HG03196 (cell line): ENCODE results near the gene GDPD5.

Experiments
- ATAC-seq: cut with Tn5 transposase; IDR thresholded peaks from one replicate; pipeline ENCODE4 v1.9.1; 2021; ENCODE audit not compliant: unreplicated experiment

GDPD5 gene

DNA sequence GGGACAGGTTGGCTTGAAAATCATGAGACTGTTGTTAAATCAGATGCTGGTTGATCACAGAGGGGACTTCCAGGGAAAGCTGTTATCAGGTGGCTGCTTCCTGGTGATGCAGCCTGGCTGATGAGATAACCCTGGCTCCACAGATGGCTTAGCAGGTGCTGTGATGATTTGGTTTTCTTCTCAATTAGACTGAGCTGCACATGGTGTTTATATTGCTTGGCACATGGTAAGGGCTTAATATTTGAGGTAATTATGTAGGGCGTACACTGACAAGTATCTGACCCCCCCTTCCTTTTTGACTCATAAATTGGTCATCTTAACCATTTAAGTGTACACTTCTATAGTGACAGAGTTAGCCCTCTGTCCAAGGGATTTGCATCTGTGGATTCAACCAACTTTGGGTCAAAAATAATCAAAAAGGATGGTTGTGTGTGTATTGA is 119.4 kb downstream of the GDPD5 start:
- ATAC-seq: no peak

DNA sequence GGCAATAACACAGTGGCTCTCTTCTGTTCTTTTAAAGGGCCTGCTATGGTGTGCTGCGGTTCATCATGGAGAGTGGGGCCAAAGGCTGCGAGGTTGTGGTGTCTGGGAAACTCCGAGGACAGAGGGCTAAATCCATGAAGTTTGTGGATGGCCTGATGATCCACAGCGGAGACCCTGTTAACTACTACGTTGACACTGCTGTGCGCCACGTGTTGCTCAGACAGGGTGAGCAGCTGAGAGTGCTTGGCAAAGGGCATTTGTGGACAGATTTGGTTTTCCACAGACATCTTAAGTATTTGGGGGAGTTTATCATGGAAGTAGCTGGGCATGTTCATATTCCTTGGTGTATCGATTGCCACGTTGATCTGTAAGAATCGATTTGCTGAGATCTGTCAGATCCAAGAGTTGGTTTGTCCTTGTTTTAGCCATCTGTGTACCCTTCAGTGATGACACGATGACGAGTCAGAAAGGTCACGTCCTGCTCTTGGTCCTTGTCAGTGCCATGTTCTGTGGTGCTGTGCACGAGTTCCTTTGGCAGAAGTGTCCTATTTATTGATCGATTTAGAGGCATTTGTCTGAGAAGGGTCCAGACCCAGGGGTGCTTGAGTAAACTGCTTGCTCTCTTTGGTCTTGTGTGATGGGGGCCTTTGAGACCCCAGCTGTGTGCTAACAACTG is 121.6 kb downstream of the GDPD5 start:
- ATAC-seq: no peak

DNA sequence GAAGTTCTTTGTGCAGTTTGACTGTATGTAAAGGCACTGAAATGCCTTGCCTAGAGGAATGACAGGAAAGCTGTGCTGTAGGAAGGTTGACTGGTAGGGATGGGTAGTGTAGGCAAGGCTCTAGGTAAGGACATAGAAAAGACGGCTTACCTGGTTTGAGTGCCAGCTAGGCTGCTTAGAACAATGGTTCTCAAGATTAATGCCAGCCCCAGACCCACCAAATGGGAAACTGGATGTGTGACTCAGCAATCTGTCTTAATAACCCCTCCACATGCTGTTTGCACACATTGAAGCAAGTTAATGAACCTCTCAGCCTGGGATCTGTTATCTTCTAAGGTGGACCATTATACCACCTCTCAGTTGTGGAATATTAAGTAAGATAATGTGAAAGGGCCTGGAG is 122.7 kb downstream of the GDPD5 start:
- no peak for ATAC-seq

DNA sequence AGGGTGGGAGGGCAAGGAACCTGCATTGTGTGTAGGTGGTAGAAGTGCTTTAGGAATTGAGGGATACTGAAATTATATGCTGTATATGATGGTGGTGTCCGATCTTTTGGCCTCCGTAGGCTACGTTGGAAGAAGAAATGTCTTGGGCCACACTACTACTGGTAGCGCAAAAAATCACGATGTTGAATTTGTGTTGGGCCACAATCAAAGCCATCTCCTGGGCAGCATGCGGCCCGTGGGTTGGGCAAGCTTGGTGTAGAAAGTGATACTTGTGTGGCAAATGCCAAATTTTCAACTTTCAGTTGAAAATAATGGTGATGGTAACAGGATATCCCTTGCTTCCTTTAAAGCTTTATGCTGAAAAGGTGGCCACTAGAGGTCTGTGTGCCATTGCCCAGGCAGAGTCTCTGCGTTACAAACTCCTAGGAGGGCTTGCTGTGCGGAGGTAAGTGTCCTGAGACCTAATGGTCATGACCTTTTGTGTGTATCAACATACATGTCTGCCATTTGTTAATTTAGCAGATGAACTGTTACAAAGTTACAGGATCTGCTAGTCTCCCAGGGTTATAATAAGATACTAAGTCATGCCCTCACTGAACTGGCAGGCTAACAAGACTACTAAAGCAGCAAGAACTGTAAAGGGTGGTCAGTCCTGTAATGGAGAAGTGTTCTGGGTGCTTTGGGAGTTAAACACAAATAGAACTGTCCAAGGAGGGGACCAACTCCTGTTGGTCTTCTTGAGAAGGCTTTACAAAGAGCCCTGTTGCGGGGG is 123.6 kb downstream of the GDPD5 start:
- no peak for ATAC-seq

DNA sequence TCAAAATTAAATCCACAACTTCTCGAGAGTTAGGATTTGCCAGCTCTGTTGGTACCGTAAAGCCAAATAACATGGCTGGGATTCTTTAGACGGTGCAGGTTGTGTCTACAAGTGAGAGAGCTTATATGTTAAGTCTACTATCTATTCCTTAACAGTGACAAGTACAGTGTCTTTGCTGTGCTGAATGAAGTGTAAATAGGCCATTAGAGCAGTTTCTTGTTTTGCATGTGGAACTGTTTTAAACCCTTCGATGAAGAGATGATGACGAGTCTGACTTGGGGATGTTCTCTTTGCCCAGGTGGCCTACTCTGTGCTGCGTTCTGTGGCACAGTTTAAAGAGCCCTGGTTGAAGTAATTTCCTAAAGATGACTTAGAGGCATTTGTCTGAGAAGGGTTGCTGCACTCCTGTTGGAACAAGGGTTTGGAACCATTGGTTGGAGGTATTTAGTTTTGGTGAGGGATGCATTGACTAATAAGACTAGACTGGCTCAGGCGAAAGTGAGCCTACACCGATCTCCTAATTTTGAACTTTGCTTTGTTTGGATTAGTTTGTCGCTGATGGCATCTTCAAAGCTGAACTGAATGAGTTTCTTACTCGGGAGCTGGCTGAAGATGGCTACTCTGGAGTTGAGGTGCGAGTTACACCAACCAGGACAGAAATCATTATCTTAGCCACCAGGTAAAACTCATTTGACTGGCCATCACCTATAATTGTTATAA is 125.4 kb downstream of the GDPD5 start:
- ATAC-seq: no peak

DNA sequence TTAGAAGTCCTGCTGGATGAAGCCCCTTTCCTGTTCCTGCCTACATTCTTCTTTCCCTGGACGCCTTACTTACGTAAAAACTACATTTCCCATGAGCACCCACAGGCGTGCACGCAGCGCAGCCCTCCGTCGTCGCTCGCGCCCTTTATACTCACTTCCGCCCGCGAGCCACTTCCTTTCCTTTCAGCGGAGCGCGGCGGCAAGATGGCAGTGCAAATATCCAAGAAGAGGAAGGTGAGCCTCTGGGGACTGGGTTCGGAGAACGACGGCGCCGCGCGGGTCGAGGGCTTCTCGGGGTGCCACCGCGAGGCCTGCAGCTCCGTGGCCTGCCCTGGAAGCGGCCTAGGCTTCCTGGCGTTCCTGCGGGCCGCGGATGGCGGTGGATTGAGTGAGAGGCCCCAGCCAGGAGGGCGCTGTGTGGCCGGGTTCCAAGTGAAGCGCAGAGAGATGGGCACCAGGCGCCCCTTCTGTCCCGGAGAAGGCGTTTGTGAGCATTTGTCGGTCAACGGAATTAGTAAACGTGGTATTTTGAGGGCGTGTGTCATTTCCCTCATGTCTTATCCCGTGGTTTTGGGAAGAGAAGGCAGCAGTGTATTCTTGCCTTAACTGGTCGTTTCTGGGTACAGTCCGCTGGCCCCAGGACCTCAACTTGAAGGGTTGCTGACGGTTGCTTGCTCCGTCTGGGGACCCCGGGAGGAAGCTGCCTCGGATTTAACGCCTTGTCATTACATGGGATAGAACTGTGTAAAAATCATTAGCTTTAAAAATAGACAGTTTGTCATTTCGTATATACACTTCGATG is 126.2 kb downstream of the GDPD5 start, which contains the start of gene RPS3:
Gene RPS3 (plus strand): TSS at position 175 of the 802 bp plus-strand sequence. CDS start 30 bp downstream, at position 205.
- peak; percentile 94 for ATAC-seq

DNA sequence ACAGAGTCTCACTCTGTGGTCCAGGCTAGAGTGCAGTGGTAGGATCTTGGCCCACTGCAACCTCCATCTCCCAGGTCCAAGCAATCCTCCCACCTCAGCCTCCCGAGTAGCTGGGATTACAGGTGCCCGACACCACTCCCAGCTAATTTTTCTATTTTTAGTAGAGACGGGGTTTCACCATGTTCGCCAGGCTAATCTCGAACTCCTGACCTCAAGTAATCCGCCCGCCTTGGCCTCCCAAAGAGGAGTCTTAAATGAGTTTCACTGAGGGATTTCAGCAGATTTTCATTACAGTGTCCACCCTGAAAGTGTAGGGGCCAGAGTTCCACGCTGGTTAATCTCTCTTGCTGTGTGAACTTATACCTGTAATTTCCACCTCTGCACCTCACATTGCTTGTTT is 126.8 kb downstream of the GDPD5 start:
- no peak for ATAC-seq

DNA sequence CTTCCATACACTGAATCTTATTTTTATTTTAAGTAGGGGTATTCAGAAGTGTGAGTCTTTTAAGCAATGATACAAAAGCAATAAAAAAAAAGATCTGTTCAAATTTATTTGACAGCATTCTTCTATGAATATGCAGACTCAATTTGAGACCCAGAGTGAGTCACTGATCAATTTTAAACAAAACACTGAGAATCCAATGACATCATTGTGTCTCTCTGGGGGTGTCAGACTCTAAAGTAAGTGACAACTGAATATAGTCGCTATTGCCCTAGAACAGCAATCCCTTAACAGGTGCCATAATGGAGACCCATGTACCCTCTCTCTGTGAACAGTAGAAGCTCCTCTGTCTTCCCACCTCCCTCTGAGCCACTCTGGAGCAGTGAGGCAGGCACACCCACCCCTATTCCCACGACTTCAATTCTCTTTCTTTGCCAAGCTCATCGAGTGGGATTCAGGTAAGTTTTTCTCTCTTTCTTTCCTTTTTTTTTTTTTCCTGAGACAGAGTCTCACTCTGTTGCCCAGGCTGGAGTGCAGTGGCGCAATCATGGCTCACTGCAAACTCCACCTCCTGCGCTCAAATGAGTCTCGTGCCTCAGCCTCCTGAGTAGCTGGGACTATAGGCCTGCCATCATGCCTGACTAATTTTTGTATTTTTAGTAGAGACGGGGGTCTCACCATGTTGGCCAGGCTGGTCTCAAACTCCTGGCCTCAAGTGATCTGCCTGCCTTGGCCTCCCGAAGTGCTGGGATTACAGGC is 131.5 kb downstream of the GDPD5 start:
- ATAC-seq: no peak

DNA sequence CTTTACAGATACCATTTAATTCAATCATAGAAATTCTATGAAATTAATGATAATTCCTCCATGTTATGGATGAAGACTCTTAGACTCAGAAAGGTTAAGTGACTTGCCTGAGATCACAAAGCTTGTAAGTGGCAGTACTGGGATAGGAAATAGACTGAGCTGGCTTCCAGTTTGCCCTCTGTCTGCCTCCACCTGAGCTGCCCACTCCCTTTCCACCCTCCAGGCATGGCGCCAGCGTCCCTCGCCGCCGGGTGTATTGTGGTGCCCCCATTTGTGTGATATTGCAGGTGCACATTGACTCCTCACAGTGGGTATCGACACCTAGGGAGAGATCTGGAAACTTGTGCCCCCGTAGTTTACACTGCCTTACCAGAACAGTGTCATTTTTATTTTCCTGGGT is 135.8 kb downstream of the GDPD5 start:
- no peak for ATAC-seq

DNA sequence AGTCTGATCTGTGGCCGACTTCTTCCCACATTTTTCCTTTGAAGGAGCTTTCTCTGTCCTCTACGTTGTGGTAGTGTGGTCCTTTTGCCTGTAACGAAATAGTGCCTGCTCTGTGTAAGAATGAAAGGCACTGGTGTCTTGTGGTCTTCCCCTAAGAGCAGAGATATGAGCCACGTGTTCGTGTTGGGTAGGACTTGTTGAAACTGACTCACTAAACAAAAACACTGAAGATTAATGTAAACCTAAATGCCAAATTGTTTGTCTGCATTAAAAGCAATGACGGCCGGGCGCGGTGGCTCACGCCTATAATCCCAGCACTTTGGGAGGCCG is 136.5 kb downstream of the GDPD5 start:
- no peak for ATAC-seq

DNA sequence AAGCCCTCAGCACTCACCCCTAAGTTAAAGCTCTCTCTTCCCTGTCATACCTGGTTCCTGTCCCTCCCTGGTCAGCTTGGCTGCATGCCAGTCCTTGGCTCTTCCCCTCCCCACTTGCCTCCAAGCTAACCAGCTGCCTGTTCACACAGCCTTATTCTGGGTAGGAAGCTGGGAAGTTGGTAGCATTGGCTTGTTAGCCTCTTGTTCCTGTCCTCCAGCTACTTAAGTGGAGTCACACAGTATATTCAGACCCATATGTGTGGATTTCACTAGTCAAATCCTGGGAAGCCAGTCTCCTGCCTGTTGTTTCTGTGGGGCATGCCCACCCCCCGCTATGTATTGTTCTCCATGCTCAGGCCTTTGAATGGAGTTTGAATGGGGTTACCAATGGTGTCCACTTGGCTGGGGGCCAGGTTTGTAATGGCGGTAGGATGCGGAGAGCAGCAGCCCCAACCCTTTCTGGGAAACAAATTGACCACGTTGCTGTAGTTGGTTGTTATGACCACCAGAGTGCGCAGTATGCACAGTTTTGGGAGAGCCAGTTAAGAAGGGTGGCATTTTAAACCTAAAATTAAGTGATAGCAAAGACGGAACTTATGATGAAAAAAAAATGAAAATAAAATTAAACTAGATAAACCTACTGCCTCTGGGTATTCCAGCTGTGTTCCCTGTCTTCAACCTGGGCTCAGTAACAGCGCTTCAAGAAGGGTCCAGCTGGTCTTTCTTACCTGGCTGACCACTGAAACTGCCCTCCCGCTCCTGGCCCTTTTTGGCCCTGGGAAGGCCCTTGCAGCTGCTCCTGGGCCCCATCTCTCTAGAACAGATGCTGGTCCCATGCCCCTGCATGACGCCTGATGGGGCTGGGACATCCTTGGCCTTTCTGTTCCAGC is 137.1 kb downstream of the GDPD5 start:
- ATAC-seq: no peak

DNA sequence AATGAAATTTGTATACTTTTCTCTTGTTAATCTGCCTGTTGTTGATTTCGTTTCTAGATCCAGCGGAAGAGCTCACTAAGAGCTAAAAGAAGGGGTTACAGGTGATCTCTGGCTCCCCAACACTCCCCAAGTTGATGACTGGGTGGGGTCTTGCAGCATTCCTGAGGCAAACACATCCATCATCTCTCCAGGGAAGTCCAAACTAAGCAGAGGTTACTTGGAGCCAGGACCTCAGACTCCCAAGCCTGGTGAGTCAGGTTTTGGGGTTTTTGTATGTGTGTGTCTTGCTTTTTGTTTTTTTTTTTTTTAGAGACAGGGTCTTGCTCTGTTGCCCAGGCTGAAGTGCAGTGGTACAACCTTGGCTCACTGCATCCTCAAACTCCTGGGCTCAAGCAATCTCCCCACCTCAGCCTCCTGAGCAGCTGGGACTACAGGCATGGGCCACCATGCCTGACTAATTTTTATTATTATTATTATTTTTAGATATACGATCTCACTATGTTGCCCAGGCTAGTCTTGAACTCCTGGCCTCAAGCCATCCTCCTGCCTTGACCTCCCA is 137.9 kb downstream of the GDPD5 start:
- ATAC-seq: no peak

DNA sequence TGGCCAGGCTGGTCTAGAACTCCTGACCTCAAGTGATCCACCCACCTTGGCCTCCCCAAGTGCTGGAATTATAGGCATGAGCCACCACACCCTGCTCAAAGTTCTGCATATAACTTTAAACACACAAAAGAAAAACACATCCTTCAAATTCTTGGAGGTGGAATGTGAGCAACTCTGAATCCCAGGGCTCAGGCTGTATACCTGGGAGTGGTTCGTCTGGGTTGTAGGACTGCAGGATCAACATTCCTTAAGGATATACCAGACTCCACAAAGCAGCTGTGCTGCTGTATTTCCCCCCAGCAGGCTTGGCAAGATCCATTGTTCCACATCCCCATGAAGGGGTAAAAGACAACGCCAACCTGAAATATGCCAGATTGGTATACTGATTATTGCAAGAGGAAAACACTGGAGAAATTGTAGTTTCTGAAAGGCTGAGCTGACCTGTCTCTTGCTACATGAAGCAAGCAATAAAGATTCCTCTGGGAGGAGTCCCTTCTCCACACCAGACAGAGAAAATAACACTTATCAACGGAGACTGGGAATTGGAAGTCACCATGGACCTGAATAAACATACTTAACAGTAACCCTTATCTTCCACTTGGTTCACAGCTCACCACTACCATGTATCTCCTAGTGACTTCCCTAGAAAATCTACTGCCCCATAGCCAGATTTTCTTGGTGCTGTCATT is 138.7 kb downstream of the GDPD5 start:
- ATAC-seq: no peak
